HG03060 (cell line): Measurements from ENCODE around the gene RBM34.
A peak's percentile ranks its signal among the peaks of the same experiment; 100 is the strongest.
"Not testable (repeated sequence)": the region's sequence is repeated elsewhere in the genome, so short reads cannot be mapped to it uniquely, and the experiment has no call there.

Source experiments
- ATAC-seq: cut with Tn5 transposase; IDR thresholded peaks from one replicate; pipeline ENCODE4 v1.9.1; 2021; ENCODE audit warnings: low read depth, moderate number of reproducible peaks; ENCODE audit not compliant: unreplicated experiment

The RBM34 gene

DNA sequence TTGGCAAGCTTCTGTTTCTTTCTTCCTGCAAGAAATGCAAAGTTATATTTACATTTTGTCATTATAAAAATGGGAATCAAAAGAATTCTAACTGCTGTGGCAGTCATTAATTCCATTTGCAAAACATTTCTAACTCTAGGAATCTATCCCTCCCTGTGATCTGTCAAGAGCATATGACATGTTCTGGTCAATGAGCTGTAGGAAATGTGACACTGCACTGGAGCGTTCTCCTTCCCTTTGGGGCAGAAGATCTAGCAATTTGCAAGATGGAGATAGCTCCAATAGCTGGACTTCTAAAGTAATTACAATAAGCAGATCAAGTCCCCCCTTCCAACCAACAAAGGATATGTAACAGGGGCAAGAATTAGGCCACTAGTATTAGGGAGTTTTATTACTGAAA is 38.7 kb downstream of the RBM34 start:
- no peak for ATAC-seq

DNA sequence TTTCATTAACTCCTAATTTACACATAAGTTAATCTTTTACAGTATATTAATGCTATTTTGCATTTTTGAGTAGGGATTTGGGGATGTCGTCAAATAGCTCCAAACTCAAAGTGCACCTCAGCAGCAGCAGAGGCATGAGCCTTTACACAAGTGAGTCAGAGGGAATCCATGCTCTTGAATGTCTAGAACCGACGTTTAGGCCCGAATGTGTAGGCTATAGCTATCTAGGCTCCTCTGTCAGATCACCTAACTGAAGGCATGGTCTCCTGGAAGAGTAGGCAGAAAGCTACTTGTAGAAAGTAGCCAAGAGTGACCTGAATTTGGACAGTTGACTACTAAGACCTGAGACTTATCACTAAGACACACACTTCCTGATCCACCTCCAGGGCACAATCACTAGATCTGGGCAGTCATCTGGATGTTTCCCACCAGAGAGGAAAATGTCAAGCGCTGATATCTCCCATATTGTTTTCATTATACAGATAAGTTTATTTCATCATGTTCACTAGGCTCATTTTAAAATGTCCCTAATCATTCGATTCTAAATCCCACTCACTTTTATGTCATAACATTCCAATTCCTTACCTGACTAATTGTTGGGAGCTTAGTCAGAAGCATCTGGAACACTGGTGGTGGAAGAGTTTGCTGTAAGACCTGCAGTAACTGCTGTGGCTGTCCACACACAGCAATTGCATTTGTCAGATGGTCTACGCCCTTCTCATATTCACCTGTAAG is 47.7 kb downstream of the RBM34 start:
- ATAC-seq: no peak

DNA sequence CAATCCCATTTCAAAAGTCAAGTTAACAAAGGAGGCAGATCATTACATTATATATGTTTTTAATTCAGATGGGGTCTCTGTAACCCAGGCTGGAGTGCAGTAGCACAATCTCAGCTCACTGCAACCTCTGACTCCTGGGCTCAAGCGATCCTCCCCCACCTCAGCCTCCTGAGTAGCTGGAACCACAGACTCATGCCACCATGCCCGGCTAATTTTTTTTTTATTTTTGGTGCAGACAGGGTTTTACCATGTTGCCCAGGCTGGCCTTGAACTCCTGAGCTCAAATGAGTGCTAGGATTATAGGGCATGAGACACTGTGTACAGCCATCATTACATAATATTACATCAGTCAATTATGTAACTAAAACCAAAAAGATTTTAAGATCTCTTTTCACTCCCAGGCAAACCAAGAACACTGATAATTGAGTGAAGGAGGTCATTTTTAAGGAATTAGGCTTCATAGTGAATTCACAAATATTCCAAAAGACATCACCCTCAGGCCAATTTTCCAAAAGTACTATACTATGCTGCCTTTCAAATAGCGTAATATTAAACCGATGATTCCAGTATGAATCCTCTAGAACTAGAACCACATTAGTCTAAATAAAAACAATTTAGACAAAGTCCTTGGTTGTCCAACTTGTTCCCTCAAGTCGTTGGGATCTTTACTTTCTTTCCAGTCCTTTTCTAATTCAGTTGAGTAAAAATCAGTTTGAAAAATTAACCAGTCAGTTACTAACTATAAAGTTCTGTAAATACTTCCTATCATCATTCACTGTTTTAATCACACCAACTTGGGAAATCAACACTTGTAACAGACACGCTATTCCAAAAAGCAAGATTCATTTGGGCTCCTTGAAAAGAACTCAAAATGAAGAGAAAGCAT is 48.5 kb downstream of the RBM34 start:
- ATAC-seq: no peak

DNA sequence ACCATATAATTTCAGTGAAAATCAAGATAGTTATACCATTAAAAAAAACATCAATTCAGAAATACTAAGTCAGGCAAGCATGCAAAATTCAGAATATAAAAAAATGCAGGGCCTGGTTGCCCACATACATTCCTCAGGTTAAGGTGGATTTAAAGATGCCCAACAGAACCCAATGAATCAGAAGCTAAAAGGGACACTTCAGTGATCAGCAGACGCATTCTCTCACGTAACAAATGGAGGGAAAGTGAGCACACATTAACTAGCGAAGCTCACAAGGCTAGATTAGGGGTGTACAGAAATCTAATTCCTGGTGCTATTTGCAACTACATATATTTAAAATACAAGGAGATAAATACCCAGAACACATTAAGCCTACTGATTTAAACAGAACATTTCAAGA is 49.9 kb downstream of the RBM34 start:
- ATAC-seq: no peak

DNA sequence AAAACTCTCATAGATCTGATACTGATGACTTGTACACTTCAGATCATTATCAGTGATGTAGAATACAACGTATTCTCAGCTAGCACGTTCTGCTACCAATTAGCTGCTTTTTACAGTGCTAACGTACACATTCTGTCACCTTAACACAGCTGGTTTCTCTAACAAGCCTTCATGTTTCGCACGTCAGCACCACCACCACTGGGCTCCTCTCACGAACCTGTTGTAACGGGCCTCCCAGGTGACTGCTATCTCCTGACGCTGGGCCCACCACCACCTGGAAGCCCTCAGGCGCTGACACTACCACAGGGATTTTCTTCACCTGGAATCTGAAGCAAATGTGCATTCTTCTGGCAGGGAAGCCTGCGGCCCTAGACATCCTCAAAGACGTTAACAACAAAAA is 52.2 kb downstream of the RBM34 start:
- ATAC-seq: no peak

DNA sequence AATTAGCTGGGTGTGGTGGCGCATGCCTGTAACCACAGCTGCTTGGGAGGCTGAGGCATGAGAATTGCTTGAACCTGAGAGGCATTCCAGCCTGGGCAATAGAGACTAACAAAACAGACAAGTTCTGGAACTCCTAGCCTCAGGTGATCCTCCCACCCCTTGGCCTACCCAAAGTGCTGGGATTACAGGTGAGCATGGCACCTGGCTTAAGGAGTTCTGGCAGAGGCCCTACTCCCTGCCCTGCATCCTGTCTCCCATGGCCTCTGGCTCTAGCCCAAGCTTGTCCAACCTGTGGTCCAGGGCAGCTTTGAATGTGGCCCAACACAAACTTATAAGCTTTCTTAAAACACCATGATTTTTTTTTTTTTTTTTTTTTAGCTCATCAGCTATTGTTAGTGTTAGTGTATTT is 52.9 kb downstream of the RBM34 start:
- no peak for ATAC-seq

DNA sequence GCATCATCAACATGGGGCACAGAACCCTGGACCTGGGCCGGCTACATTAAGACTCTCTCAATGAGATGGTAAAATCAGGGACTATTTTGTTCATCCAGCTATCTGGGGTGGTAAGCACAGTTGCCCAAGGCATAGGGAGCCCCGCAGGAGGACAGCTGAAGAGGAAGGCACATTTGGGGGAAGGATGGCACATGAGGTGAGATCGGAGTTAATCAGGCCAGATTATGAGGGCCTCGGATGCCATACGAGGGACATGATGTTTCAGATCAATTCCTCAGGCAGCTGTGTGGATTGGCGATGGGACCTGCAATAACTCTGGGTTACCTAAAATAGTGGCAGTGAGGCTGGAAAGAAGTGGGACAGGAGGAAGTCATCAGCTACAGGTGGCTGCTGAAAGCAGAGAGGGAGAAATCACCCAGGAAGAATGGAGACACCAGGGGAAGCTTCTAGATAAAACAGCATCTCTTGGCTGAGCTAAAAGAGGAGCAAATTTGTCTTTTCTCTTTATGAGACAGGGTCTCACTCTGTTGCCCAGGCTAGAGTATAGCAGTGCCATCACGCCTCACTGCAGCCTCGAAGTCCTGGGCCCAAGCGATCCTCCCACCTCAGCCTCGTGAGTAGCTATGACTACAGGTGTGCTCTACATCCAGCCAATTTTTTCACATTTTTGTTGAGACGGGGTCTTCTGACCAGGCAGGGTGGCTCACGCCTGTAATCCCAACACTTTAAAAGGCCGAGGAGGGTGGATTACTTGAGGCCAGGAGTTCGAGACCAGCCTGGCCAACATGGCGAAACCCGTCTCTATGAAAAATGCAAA is 53.5 kb downstream of the RBM34 start:
- no peak for ATAC-seq

DNA sequence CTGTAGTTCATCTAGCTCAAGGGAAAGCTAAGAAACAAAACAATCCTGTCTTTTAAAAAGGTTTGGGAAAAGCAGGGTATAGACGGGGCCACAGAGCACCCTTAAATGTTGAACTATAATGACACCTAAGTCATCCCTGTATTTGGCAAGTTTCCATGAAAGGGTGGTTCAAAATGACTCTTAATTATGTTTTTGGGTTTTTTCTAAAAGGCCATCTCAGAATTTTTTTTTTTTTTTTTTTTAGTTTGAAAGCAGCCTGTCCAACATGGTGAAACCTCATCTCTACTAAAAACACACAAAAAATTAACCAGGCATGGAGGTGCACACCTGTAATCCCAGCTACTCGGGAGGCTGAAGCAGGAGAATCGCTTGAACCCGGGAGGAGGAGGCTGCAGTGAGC is 54.6 kb downstream of the RBM34 start:
- ATAC-seq: no peak

DNA sequence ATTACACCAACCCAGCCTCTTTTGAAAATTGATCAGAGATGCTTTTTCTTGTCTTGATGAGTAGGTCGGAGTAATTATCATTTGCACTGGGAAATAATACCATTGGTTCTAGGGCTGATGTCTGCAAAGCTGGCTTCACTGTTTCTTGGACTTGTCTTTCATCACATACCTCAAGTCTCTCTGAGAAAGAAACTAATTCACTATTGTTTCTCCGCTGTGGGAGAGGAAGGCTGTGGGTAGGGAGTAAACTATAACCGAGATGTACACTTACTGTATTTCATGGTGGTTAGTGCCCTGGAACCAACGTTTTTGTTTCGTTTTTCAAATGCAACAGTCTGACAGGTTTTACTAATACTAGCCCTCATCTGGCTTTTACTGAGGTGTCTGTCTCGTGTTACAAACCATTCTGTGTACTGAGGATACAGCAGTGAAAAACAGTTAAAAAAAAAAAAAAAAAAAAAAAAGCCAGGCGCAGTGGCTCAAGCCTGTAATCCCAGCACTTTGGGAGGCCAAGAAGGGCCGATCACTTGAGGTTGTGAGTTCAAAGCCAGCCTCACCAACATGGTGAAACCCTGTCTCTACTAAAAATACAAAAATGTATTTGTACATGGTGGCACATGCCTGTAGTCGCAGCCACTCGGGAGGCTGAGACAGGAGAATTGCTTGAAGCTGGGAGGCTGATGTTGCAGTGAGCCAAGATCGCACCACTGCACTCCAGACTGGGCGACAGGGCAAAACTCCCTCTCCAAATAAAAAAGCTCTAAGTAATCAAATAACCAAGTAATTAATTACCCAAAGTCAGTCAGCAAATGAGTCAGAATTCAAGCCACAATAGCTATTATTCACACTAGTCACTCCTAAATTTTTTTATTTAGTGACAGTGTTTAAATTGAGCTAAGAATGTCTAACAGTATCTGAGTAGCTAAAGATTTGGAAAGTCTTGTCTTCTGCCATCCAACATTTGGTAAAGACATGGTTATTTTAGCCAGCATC is 55.7 kb downstream of the RBM34 start:
- ATAC-seq: peak; percentile 77

DNA sequence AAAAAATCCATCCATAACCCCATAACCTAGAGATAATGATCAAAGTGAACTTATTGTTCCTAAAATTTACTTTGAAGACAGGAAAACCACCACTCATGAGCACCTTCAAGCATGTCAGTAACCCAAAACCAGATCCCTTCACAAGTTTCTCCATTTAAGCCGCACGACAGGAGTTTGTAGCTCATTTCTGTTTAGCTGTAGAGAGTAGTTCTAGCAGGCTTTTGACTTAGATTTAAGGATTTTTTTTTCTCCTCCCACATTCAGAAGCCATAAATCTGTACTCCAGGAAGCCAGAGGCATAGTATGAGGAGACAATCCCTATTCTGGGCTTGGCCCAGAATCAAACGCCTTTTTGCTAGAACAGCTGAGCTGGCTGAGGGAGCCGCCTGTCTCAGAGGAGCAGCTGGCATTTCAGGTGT is 58.0 kb downstream of the RBM34 start:
- no peak for ATAC-seq

DNA sequence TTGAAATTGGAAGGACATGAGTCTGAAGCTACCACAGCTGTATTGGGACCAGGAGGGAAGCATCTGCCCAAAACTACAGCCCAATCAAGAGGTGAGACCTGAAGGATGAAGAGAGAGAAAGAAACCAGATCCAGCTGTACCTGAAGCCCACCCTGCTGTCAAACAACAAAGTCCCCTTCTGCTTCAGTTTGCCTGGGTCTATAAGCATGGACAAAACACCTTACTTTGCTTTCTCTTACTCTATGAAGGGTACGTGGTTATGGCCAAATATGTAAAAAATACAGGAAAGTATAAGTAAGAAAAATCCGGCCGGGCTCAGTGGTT is 58.8 kb downstream of the RBM34 start:
- ATAC-seq: no peak

DNA sequence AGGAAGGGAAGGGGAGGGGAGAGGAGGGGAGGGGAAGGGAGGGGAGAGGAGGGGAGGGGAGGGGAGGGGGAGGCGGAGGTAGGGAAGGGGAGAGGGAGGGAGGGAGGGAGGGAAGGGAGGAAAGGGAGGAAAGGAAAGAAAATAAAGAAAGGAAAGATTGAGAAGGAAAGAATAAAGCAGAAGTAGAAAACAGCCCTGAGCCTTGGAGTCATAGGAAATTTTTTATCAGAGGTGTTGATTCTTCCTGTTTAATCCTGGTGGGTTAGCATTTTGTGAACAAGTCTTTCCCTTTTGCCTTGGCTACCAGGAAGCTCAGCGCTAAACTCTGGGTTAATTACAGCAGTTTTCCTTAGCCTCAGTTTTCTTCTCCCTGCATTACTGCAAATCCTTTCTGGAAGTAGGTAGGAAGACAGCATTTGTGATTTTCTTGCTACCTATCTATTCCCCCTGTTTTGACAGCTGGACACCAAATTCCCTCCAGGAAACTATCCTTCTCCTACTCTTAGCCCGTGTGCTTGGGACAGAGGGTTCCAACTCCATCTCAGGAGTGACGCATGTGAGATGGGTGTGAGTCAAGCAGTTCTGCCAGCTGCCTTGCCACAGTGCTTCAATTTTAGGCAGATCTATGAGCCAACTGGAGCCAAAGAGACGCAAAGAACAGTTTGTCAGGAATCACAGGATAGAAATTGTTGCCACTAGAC is 59.3 kb downstream of the RBM34 start:
- ATAC-seq: no peak

DNA sequence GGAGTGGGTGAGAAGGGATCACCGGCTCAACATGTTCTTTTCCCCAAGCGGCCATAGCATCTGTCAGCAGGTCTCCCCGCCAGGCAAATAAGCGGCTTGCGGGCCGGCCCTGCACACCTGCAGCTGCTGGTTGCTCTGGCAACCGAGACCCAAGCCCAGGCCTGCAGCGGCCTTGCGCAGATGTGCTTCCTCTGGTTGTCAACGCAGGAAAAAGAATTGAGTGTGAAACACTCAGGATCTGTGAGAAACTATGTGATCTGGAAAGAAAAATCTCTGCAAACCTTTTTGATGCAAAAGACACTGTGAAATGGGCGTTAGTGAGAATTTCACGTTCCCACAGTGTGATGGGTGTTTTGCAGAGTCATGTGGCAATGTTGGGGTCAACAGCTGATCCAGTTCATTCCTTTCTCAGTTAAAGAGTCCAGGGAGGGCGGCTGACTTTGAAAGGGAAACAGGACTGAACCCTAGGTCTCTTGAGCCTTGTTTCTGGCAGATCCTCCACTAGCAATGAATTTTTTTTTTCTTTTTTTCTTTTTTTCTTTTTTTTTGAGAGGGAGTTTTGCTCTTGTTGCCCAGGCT is 60.8 kb downstream of the RBM34 start:
- ATAC-seq: no peak

DNA sequence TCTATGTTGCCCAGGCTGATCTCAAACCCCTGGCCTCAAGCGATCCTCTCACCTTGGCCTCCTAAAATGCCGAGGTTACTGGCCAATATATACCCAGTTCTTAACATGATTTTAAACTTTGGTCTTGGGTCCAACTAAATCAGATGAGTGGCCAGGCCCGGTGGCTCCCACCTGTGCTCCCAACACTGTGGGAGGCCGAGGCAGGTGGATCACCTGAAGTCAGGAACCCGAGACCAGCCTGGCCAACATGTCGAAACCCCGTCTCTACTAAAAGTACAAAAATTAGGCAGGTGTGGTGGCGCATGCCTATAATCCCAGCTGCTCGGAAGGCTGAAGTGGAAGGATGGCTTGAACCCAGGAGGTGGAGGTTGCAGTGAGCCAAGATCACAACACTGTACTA is 62.1 kb downstream of the RBM34 start:
- ATAC-seq: no peak

DNA sequence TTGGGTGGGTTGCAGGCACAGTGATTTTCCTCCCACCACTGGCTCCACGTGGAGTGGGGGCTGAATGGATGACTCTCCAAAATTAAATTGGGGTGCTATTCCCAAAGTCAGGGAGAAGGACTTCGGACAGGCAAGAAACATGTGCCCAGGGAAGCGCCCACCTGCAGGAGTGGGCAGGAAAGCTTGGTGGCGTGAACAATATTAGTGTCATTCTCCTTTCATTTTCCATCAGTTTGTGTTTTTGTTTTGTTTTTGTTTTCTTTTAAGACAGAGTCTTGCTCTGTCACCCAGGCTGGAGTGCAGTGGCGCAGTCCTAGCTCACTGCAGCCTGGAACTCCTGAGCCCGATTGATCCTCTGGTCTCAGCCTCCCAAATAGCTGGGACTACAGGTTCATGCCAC is 62.5 kb downstream of the RBM34 start:
- ATAC-seq: no peak

DNA sequence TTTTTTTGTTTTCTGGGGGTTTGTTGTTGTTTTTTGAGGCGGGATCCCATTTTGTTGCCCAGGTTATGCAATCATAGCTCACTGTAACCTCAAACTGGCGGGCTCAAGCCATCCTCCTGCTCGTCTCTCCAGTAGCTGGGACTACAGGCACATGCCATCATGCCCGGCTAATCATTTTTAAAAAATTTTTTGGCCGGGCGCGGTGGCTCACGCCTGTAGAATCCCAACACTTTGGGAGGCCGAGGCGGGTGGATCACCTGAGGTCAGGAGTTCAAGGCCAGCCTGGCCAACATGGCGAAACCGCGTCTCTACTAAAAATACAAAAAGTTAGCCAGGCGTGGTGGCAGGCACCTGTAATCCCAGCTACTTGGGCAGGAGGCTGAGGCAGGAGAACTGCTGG is 63.5 kb downstream of the RBM34 start:
- not testable (repeated sequence) for ATAC-seq

DNA sequence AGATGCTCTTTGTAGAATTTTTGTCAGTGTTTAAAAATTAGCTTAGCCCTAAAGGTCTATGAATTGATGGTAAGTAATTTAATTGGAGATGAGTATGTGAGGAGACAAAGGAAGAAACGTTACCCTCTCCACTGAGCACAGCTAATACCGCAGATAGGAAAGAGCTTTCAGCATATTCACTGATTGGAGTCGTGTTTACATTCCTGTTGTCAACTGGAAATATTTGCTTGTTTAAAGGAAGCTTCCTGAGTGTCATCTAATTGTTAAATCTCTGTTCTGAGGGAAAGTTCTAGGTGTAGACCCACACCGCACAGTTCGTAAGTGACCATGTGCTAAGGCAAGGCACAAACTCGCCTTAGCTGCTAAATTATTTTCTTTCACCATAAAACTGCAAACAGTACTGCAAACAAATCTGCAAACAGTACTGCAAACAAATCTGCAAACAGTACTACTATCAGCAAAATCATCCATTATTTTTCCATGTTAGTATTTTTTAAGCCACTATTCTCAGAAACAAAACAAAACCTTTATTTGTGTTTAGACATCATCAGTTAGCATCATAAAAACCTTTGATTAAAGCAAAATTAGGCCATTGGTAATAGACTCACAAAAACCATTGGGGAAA is 65.0 kb downstream of the RBM34 start:
- ATAC-seq: no peak

DNA sequence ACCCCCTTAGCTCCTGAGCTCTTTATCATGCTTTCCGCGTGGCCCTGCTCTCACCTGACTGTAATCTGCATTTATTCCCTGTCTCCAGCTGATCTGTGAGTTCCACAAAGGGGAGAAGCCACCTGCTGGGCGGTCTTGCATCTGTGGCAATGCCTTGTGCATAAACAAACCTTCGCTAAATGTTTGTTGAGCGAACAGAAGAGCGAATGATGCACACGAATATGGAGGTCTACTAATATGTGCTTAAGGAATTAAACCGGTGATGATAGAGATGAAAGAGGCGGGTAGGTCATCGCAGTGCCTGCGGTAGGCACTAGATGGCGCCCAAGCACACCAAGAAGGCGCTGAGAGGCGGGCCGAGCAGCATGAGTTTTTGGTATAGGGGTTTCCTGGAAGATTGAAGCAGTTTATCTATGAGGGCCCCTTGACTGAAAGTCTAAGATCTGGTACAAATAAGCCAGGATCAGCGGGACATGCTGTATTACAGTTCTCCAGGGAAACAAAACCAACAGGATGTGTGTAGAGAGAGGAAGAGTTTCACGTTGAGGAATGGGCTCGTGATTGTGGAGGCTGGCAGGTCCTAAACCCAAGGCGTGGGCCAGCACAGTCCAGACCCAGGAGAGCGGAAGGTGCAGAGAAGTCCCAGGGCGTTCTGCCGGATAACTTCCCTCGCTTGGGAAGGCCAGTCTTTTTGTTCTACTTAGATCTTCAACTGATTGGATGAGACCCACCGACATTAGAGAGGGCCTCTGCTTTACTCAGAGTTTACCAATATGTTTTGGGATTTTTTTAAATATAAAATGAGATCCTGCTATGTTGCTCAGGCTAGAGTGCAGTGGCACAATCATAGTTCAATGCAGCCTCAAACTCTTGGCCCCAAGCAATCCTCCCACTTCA is 67.1 kb downstream of the RBM34 start:
- ATAC-seq: no peak
